ENCODE data around the gene SHANK2. TPM values are rescaled to one million over a fixed set of nuclear protein-coding genes. Genes with fewer than 3 reads are reported as not detected.

SHANK2 gene
- polyA plus RNA-seq, 1 donor from 2014 or later: 13.6 TPM

DNA sequence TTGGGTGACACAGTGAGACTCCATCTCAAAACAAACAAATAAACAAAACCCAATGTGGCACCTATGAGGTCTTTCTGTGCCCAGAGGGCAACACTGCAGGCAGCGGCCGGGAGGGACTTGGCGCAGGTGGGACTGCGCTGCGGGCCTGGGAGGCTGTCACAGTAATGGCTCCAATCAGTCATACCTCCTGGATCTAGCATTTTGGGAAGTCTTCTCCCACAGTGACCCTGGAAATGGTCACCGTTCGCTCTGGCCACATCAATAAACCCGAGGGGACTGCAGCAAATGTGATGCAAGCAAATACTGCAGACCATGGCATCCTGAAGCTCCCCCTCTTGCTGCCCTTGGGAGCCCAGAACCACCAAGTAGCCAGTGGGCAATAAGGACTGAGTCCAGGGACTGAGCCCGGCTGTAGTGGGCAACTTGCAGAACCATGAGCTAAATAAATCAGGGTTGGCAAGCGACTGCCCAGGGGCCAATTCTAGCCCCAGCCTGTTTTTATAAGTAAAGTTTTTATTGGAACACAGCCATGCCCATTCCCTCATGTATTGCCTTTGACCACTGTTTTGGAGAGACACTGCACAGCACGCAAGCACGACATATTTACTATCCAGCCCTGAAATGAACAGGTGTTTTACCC lies 15.4 kb downstream of the SHANK2 start:
- no peak overlapping the region for H3K27ac ChIP-seq (ENCODE audit: low read length)
- no peaks in the 10 kb centered on the region for H3F3A ChIP-seq (ENCODE audit: insufficient read depth, low read length, poor library complexity, severe bottlenecking)
- no peak overlapping the region for H3K9ac ChIP-seq (ENCODE audit: low read length)
- H3K79me2 ChIP-seq (replicated peaks; ENCODE audit: insufficient read depth, low read length): no peaks in the 10 kb centered on the region
- H2AFZ ChIP-seq (ENCODE audit: low read depth, low read length): no peak overlapping the region
- no peaks in the 10 kb centered on the region for H3K27me3 ChIP-seq (ENCODE audit: insufficient read depth, low read depth, low read length)
- H3K36me3 ChIP-seq (ENCODE audit: insufficient read depth, low read length): no peaks in the 10 kb centered on the region
- no peak overlapping the region for H3K4me2 ChIP-seq (ENCODE audit: low read length)
- H3K4me3 ChIP-seq (ENCODE audit: low read length): no peak overlapping the region
- H4K20me1 ChIP-seq (ENCODE audit: insufficient read depth): no peaks in the 10 kb centered on the region
- H3K9me2 ChIP-seq (ENCODE audit: insufficient read depth, low read length): no peaks in the 10 kb centered on the region
- no peaks in the 10 kb centered on the region for H3K9me3 ChIP-seq (ENCODE audit: low read length)
- no peak for TF ChIP-seq TAF1 (IDR thresholded peaks at IDR 0.05; ENCODE audit: low read depth)
- TF ChIP-seq EP300 (conservative IDR thresholded peaks at IDR 0.05; ENCODE audit: poor library complexity, severe bottlenecking): no peak
- no peak for TF ChIP-seq EZH2 (IDR thresholded peaks at IDR 0.05; ENCODE audit: borderline replicate concordance, insufficient read depth, low read length, poor library complexity, severe bottlenecking)
- no peak for TF ChIP-seq SMC3 (conservative IDR thresholded peaks at IDR 0.05; ENCODE audit: poor library complexity)
- TF ChIP-seq REST (IDR thresholded peaks at IDR 0.05; ENCODE audit: borderline replicate concordance): no peak
- no peak for TF ChIP-seq RAD21 (conservative IDR thresholded peaks at IDR 0.05)
- TF ChIP-seq MXI1 (conservative IDR thresholded peaks at IDR 0.05; ENCODE audit: poor library complexity, severe bottlenecking): no peak
- no peak for TF ChIP-seq POLR2AphosphoS5 (IDR thresholded peaks at IDR 0.05)
- TF ChIP-seq CTCF (IDR thresholded peaks at IDR 0.05; ENCODE audit: poor library complexity, severe bottlenecking): no peak

GRCh38 chr11:71235719-71236118 lies 16.7 kb downstream of the SHANK2 start:
- H3K27me3 ChIP-seq (ENCODE audit: insufficient read depth, low read depth, low read length): no peaks in the 10 kb centered on the region
- no peak overlapping the region for H2AFZ ChIP-seq (ENCODE audit: low read depth, low read length)
- H3K9me3 ChIP-seq (ENCODE audit: low read length): no peaks in the 10 kb centered on the region
- no peaks in the 10 kb centered on the region for H3F3A ChIP-seq (ENCODE audit: insufficient read depth, low read length, poor library complexity, severe bottlenecking)
- no peak overlapping the region for H3K27ac ChIP-seq (ENCODE audit: low read length)
- no peaks in the 10 kb centered on the region for H3K36me3 ChIP-seq (ENCODE audit: insufficient read depth, low read length)
- TF ChIP-seq POLR2AphosphoS5 (IDR thresholded peaks at IDR 0.05) (no peak), CTCF (IDR thresholded peaks at IDR 0.05; ENCODE audit: poor library complexity, severe bottlenecking) (no peak), SMC3 (conservative IDR thresholded peaks at IDR 0.05; ENCODE audit: poor library complexity) (no peak), RAD21 (conservative IDR thresholded peaks at IDR 0.05) (no peak), TAF1 (IDR thresholded peaks at IDR 0.05; ENCODE audit: low read depth) (no peak), EZH2 (IDR thresholded peaks at IDR 0.05; ENCODE audit: borderline replicate concordance, insufficient read depth, low read length, poor library complexity, severe bottlenecking) (no peak), MXI1 (conservative IDR thresholded peaks at IDR 0.05; ENCODE audit: poor library complexity, severe bottlenecking) (no peak), REST (IDR thresholded peaks at IDR 0.05; ENCODE audit: borderline replicate concordance) (no peak), EP300 (conservative IDR thresholded peaks at IDR 0.05; ENCODE audit: poor library complexity, severe bottlenecking) (no peak)
- no peak overlapping the region for H3K9ac ChIP-seq (ENCODE audit: low read length)
- no peaks in the 10 kb centered on the region for H4K20me1 ChIP-seq (ENCODE audit: insufficient read depth)
- no peak overlapping the region for H3K4me3 ChIP-seq (ENCODE audit: low read length)
- no peaks in the 10 kb centered on the region for H3K79me2 ChIP-seq (replicated peaks; ENCODE audit: insufficient read depth, low read length)
- H3K9me2 ChIP-seq (ENCODE audit: insufficient read depth, low read length): no peaks in the 10 kb centered on the region
- no peak overlapping the region for H3K4me2 ChIP-seq (ENCODE audit: low read length)
